ENCODE measurements around the gene EHD4.

Gene EHD4

GRCh38 chr15:41881550-41881919, 90.8 kb downstream of the EHD4 start:
- no peak overlapping the region for H3K27ac ChIP-seq
- TF ChIP-seq CTCF (conservative IDR thresholded peaks at IDR 0.05): no peak
- no peak for TF ChIP-seq ZFX (IDR thresholded peaks at IDR 0.05)

GRCh38 chr15:41881086-41881485, 91.3 kb downstream of the EHD4 start:
- no peak for TF ChIP-seq ZFX (IDR thresholded peaks at IDR 0.05)
- no peak overlapping the region for H3K27ac ChIP-seq

GRCh38 chr15:41880156-41880877, 92.0 kb downstream of the EHD4 start:
- no peak for TF ChIP-seq CTCF (conservative IDR thresholded peaks at IDR 0.05)
- TF ChIP-seq ZFX (IDR thresholded peaks at IDR 0.05): no peak
- H3K27ac ChIP-seq: 0 out of 2 replicates have a peak overlapping the region, but pooled peaks have one; percentile 2

GRCh38 chr15:41879321-41879845, 93.0 kb downstream of the EHD4 start:
- peak overlapping the region; percentile 82 for H3K27ac ChIP-seq
- TF ChIP-seq CTCF (conservative IDR thresholded peaks at IDR 0.05): no peak
- no peak for TF ChIP-seq ZFX (IDR thresholded peaks at IDR 0.05)

GRCh38 chr15:41878355-41878699, 94.0 kb downstream of the EHD4 start:
- TF ChIP-seq CTCF (conservative IDR thresholded peaks at IDR 0.05): no peak
- TF ChIP-seq ZFX (IDR thresholded peaks at IDR 0.05): no peak
- H3K27ac ChIP-seq: peak overlapping the region; percentile 82

GRCh38 chr15:41877631-41878354, 94.6 kb downstream of the EHD4 start:
- peak overlapping the region; percentile 82 for H3K27ac ChIP-seq
- TF ChIP-seq CTCF (conservative IDR thresholded peaks at IDR 0.05) (no peak), ZFX (IDR thresholded peaks at IDR 0.05) (peak; percentile 61; the same call in 1 of the 2 replicates)

- H3K27ac ChIP-seq: peak overlapping the region; percentile 82
- no peak for TF ChIP-seq CTCF (conservative IDR thresholded peaks at IDR 0.05)
- TF ChIP-seq ZFX (IDR thresholded peaks at IDR 0.05): no peak
These were observed 95.7 kb downstream of the EHD4 start for GRCh38 chr15:41876689-41877088.
